ENCODE measurements around the gene ITFG2.
"Not testable (repeated sequence)": the region's sequence is repeated elsewhere in the genome, so short reads cannot be mapped to it uniquely, and the experiment has no call there.

The ITFG2 gene

GRCh38 chr12:2832550-2833127, 20.2 kb downstream of the ITFG2 start:
- FAIRE-seq, result no peak

DNA sequence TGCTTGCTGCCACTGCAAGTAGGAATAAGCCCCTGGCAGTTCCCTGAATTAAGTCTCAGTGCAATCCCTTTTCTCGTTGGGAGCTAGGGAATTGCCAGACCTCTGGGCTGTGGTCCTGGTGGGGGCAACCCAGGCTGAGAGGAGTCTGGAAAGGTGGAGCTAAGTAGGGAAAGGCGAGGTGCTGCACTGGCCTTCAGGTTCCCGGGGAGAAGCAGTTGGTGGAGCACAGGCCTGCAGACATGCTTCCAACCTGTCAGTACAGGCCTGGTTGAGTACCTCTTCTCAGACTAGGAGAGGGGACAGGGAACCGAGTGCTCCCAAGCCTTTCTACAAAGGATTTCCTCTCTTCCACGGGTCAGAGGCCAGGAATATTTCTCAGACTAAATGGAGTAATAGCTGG, 20.9 kb downstream of the ITFG2 start:
- FAIRE-seq, result no peak

DNA sequence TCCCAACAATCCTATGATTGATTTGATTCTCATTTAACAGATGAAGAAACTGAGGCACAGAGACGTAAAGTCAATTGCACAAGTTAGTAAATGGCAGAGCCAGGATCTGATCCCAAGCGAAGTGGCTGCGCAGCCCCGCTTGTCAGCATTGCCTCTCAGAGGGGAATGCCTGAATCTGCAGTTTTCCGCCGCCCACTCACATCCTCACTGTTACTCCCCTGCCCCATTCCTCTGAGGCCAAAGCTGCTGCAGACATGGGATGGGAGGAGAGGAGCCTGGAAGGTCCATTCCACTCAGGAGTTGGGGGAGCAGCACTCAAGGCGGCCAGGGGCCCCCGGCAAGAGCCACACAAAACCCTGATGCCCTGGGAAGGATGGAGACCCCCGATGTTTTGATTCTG, 21.3 kb downstream of the ITFG2 start:
- no peak for FAIRE-seq

- no peak for FAIRE-seq
Observed at GRCh38 chr12:2834581-2835491, 22.4 kb downstream of the ITFG2 start, which contains the start of gene NRIP2. Gene NRIP2 (minus strand): TSS chr12:2835035. CDS start chr12:2834983, 52 bp downstream.

- FAIRE-seq, result no peak
Observed at GRCh38 chr12:2835691-2836403, 23.4 kb downstream of the ITFG2 start.

DNA sequence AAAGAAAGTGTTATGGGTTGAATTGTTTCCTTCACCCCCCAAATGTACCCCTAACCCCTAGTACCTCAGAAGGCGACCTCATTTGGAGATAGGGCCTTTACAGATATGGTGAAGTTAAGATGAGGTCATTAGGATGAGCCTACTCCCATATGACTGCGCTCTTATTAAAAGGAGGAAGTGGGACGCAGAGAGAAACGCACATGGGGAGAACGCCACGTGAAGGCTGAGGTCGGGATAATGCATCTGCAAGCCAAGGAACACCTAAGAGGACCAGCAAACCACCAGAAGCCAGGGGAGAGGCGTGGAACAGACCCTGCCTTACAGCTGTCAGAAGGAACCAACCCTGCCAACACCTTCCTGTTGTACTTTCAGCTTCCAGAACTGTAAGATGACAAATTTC, 24.1 kb downstream of the ITFG2 start:
- no peak for FAIRE-seq

GRCh38 chr12:2841056-2841650, 28.7 kb downstream of the ITFG2 start:
- FAIRE-seq, result no peak

GRCh38 chr12:2842948-2843347, 30.5 kb downstream of the ITFG2 start:
- FAIRE-seq, result no peak

- no peak for FAIRE-seq
Observed at GRCh38 chr12:2844786-2845185, 32.3 kb downstream of the ITFG2 start.

DNA sequence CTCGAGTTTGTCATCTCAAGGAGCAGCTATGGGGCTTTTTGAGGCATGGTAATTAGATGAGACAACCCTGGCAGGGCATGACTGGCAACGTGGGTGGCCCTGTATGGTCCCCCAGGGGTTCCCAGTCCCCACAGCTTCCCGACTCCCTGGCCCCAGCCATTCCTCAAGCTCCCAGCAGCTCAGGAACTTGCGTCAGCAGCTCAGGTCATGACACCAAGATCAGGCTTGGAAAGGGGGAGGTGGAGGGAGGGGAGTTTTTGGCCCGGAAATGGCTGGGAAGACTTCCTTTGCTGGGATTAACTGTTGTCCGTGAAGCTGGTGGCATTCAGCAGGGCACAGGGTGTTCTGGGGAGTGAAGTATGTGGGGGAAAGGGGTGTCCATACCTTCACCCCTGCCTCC, 32.8 kb downstream of the ITFG2 start:
- no peak for FAIRE-seq

GRCh38 chr12:2851931-2852330, 39.5 kb downstream of the ITFG2 start:
- no peak for FAIRE-seq

DNA sequence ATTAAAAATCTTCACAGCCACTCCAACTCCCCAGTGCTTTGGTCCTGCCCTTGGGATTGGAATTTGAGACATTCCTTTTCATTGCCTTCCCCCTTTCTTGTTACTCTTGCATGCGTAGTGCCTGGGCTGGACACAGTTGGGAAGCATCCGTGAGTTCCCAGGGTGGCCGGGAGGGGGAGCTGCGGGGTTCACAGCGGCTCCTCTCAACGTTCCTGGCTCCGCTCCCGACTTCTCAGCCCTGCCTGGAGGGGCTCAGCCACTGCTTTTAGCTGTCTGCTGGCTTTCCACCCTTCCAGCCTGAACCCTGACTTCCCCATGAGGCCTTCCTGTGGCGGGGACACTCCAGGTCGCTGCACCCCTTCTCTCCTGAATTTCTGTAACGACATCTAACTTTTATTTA, 41.2 kb downstream of the ITFG2 start:
- no peak for FAIRE-seq

DNA sequence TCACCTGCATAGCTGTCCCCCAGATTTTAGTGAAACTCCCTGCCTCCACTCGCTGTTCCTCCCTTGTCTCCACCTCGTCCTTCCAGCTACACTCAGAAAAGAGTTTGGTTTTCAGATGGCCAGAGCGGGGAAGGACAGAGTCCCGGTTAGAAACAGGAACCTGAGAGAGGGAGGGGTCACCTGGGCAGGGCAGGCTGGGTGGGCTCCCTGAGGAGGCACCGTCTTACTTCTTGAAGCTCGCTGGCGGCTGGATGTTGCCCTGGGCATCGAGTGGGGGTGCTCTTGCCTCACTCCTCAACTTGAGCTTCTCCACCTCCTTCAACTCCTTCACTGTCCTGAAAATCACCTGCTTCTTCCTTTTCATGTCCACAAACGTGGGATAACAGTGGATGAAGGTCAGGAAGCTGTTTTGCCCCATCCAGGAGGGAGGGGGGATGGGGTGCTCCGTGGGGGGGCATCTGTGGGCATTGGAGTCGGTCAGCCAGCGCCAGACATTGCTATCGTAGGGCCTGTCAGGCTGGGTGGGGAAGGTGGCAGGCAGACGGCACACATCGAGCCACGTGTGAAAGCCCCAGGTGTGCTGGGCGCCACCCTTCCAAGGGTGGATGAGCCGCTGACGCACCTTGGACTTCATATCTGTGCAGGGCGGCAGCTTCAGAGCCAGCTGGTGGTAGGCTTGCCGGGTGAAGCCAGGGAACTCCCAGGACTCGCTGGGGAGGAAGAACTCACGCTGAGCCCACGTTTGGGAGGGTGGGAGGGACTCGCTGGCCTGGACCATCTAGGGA, 42.4 kb downstream of the ITFG2 start:
- FAIRE-seq, result no peak

- FAIRE-seq, result no peak
Observed at GRCh38 chr12:2855546-2855945, 43.1 kb downstream of the ITFG2 start.

- no peak for FAIRE-seq
Observed at GRCh38 chr12:2856051-2856450, 43.6 kb downstream of the ITFG2 start.

- no peak for FAIRE-seq
Observed at GRCh38 chr12:2857021-2857431, 44.6 kb downstream of the ITFG2 start, which contains the start of gene TEX52. Gene TEX52 (minus strand): TSS chr12:2857039. CDS start chr12:2857026, 13 bp downstream.

DNA sequence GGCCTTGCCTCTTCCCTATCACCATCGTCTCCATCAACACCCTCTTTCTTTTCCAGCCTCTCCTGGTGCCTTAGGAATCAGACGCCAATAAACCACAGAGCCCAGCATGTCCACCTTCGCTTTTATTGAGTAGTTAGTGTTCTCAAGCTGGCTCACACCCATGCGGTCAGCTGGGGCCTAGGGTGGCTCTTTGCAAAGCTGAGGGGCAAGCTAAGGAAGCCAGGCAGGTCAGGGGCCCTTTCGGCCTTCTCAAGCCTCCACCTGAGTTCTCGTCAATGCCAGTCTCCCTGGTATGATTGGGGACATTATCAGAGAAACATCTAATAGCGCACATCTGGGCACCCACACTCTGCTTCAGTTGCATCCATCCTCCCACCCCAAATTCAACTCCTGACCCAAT, 45.1 kb downstream of the ITFG2 start:
- FAIRE-seq, result no peak

DNA sequence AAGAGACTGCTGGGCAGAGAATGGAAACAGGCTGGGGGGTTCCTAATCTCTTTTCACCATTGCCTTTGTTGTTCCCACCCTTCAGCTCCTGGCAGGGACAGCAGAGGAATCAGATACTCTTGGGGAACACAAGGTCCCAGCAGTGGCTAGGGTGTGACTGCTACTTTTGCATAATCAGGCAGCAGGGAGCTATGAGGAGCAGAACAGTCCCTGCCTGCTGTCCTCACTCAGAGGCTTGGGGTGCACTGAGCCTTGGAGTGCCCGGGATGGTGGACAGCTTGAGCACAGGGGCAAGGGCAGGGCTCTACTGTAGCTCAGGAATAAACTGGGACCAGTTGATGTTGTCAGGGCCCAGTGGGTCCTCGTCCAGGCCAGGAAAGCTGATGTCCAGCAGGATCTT, 45.9 kb downstream of the ITFG2 start:
- no peak for FAIRE-seq

GRCh38 chr12:2858944-2859421, 46.5 kb downstream of the ITFG2 start:
- no peak for FAIRE-seq

GRCh38 chr12:2860170-2860569, 47.7 kb downstream of the ITFG2 start:
- FAIRE-seq, result no peak

- no peak for FAIRE-seq
Observed at GRCh38 chr12:2862876-2863275, 50.4 kb downstream of the ITFG2 start.

GRCh38 chr12:2863402-2863801, 50.9 kb downstream of the ITFG2 start:
- FAIRE-seq, result not testable (repeated sequence)
